Tibial nerve (tissue), 4 donors: ENCODE results near the gene CAT. TPM values are rescaled to one million over a fixed set of nuclear protein-coding genes. Genes with fewer than 3 reads are reported as not detected.

ENCODE experiments used
- DNase-seq, 2 donors: peaks; one replicate each; pipeline ENCODE4 v3.0.0-alpha.2; 2019; ENCODE audit warnings: low spot score in 2 of 2
- H3K27ac ChIP-seq, 4 donors: fragments of 200-600 bp; sonication (generic) in 3 of 4; one replicate each; pipeline ENCODE4 v1.5.1; 2017 to 2019; ENCODE audit warnings: mild to moderate bottlenecking in 1 of 4
- H3K27me3 ChIP-seq, 2 donors: fragments of 200-600 bp; sonication (generic) in 1 of 2; one replicate each; pipeline versions ENCODE4 v1.5.1 to v1.6.0; 2017 to 2019
- H3K36me3 ChIP-seq, 3 donors: fragments of 200-600 bp; sonication (generic); one replicate each; pipeline ENCODE4 v1.5.1; 2018 to 2019
- H3K4me1 ChIP-seq, 4 donors: fragments of 200-600 bp; sonication (generic) in 3 of 4; one replicate each; pipeline ENCODE4 v1.5.1; 2017 to 2019
- H3K4me3 ChIP-seq, 4 donors: fragments of 200-600 bp; sonication (generic) in 3 of 4; one replicate each; pipeline ENCODE4 v1.5.1; 2017 to 2019; ENCODE audit warnings: mild to moderate bottlenecking in 1 of 4, moderate library complexity in 1 of 4
- H3K9me3 ChIP-seq, 4 donors: fragments of 200-600 bp; sonication (generic) in 3 of 4; one replicate each; pipeline ENCODE4 v1.5.1; 2017 to 2019
- CTCF ChIP-seq, 5 experiments: fragments of 200-600 bp in 3 of 5; fragments of 450-650 bp in 2 of 5; sonication (generic) in 3 of 5; IDR thresholded peaks; one replicate each; pipeline ENCODE4 v1.5.1; 2016 to 2019; ENCODE audit warnings: antibody characterized with exemption in 5 of 5, mild to moderate bottlenecking in 3 of 5, moderate library complexity in 2 of 5
- EP300 ChIP-seq, 2 donors: sonication (generic); formaldehyde crosslinking; IDR thresholded peaks; one replicate each; pipeline ENCODE4 v1.6.1; 2017; ENCODE audit warnings: antibody characterized with exemption in 2 of 2, mild to moderate bottlenecking in 1 of 2
- POLR2A ChIP-seq, 2 donors: fragments of 450-650 bp; IDR thresholded peaks; one replicate each; pipeline ENCODE4 v1.6.1; 2017; ENCODE audit warnings: antibody characterized with exemption in 2 of 2, mild to moderate bottlenecking in 2 of 2, moderate library complexity in 2 of 2
- WGBS, 2 donors: methylation state at CpG; one replicate each; pipeline ENCODE4 v1.1.5; 2018; 5-methylcytosine and 5-hydroxymethylcytosine counted together
- total RNA-seq, 4 donors: library from RNA; depleted of rRNA; stranded (reverse); fragments of >200 nt; gene quantifications; one replicate each; pipeline ENCODE4 v1.1.0, GENCODE V29; 2016

Gene CAT
- total RNA-seq, 4 donors from 2014 or later, result 101 to 230 (median 147) TPM

DNA sequence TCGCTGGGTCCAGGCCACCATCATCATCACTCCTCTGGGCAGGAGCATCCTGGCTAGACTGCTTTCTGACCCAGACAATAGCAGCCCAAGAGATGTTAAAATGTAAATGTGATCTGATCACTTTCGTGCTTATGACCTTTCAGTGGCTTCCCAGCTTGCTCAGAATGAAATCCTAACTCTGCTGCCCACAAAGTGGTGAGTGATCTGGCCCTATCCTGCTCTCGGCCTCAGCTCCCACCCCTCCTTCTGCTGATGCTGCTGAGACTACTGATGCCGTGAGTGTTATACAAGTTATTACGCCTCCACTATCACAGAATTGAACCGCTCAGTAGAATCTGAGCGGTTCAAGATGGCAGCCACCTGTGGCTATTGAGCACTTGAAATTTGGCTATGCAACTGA is 48.7 kb downstream of the CAT start:
- no peak overlapping the region for H3K27ac ChIP-seq
- no peaks in the 10 kb centered on the region for H3K4me1 ChIP-seq
- WGBS, 2 donors, result 83 to 93% methylated on average over 7 of the region's 7 CpGs
- no peak overlapping the region for H3K4me3 ChIP-seq
- DNase-seq, result no peak
- TF ChIP-seq CTCF (IDR thresholded peaks at IDR 0.05) (no peak), EP300 (IDR thresholded peaks at IDR 0.05) (no peak), POLR2A (IDR thresholded peaks at IDR 0.05) (no peak)
- no peaks in the 10 kb centered on the region for H3K36me3 ChIP-seq
- H3K27me3 ChIP-seq, result no peaks in the 10 kb centered on the region
- no peaks in the 10 kb centered on the region for H3K9me3 ChIP-seq

GRCh38 chr11:34488855-34489557 is 50.3 kb downstream of the CAT start:
- Histone ChIP-seq H3K9me3 (no peaks in the 10 kb centered on the region), H3K36me3 (no peaks in the 10 kb centered on the region), H3K4me1 (peaks cover 0 to 7% (median 0%) of the 10 kb centered on the region in 4 donors), H3K27ac (no peak overlapping the region), H3K4me3 (no peak overlapping the region), H3K27me3 (no peaks in the 10 kb centered on the region)
- DNase-seq, result no peak
- no peak for TF ChIP-seq EP300 (IDR thresholded peaks at IDR 0.05)
- 91 to 92% methylated on average over 12 of the region's 12 CpGs for WGBS, 2 donors

GRCh38 chr11:34490304-34490703 is 51.6 kb downstream of the CAT start:
- no peaks in the 10 kb centered on the region for H3K27me3 ChIP-seq
- no peaks in the 10 kb centered on the region for H3K36me3 ChIP-seq
- no peak overlapping the region for H3K4me3 ChIP-seq
- peaks cover 0 to 7% (median 0%) of the 10 kb centered on the region in 4 donors for H3K4me1 ChIP-seq
- H3K27ac ChIP-seq, result no peak overlapping the region
- 72 to 75% methylated on average over 2 of the region's 2 CpGs for WGBS, 2 donors
- TF ChIP-seq POLR2A (IDR thresholded peaks at IDR 0.05) (no peak), EP300 (IDR thresholded peaks at IDR 0.05) (no peak), CTCF (IDR thresholded peaks at IDR 0.05) (no peak)
- no peaks in the 10 kb centered on the region for H3K9me3 ChIP-seq
- DNase-seq, result no peak

DNA sequence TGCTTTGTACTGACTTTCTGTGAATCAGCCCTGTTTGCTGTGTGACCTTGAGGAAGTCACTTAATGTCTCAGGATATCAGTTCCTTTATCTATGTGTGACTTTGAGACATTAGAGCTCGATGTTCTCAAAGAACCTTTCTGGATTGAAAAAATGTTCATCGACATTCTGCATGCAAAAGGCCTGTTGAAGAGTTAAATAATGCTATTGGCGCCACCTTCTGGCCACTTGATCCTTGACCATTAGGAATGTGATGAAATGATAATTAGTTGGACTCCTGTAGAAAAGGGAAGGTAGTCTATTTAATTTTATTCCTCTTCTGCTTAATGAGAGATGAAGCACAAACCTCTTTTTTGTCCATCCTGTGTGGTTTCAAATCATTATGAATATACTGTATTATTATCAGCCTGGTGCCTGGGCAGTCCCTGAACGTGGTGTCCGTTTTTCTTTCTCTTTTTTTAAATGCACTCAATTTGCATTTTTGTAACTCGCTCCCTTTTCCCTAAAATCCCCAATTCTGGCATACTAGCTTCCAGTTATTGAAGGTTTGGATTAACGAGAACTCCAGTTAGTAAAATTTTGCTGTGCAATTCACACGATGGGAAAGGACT is 54.2 kb downstream of the CAT start:
- WGBS, 2 donors, result 42% methylated on average over 8 of the region's 8 CpGs
- DNase-seq, result peak; percentile 68 to 91

DNA sequence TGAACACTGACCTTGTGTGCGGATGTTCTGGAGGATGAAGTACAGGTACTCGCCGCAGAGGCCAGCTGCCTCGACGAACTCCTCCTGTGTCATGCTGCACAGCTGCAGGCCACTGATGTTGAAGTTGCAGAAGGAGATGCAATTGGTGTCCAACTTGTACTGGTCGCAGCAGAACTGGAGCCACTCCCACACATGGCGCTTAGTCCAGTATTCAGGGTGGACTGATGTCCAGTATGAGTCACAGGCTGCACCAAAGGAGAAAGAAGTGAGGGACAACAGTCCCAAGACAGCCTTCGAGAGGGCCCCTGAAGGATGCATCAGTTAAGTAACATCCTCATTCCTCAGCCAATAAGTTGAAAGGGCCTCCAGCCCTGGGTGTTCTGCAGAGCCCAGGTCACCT is 54.7 kb downstream of the CAT start:
- 74 to 78% methylated on average over 8 of the region's 8 CpGs for WGBS, 2 donors
- no peak for DNase-seq
- no peak for TF ChIP-seq POLR2A (IDR thresholded peaks at IDR 0.05)
- no peaks in the 10 kb centered on the region for H3K36me3 ChIP-seq
- no peak overlapping the region for H3K27ac ChIP-seq
- no peak overlapping the region for H3K4me3 ChIP-seq
- no peaks in the 10 kb centered on the region for H3K9me3 ChIP-seq
- H3K4me1 ChIP-seq, result peaks cover 0 to 7% (median 0%) of the 10 kb centered on the region in 4 donors
- H3K27me3 ChIP-seq, result no peaks in the 10 kb centered on the region

More for the DNA sequence above, 54.2 kb downstream of the CAT start:
- TF ChIP-seq CTCF (IDR thresholded peaks at IDR 0.05) (peak; percentile 46 to 71 (median 56)), POLR2A (IDR thresholded peaks at IDR 0.05) (no peak)
- no peak overlapping the region for H3K27ac ChIP-seq
- H3K4me3 ChIP-seq, result no peak overlapping the region
- H3K36me3 ChIP-seq, result no peaks in the 10 kb centered on the region
- H3K9me3 ChIP-seq, result no peaks in the 10 kb centered on the region
- peaks cover 0 to 7% (median 0%) of the 10 kb centered on the region in 4 donors for H3K4me1 ChIP-seq
- no peaks in the 10 kb centered on the region for H3K27me3 ChIP-seq

DNA sequence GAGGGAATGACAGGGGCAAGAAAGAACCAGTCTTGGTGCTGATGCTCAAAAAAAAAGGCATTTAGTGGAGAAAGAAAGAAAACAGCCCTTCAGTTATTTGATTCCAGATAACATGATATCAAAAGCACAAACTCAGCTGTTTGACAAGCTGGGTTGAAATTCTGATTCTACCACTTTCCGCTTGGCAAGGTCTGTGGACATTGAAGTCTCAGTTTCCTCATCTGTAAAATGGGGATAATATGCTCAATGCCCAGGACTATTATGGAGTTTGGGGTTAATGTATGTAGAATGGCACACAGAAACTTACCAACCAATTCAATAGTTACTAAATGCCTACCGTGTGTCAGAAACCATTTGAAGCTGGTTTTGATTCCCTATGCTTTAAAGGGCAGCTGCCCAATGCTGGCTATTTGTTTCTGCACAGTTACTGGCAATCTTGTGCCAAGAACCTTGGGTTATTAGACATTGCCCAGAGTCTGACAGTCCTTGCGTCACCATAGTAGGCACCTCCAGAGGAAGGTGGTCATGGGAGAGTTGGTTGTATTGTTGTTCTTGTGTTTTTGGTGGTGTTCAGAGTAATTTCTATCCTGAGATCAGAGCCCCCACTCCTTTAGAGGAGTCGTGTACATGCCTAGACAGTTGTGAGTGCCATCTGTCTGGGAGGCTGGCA is 55.3 kb downstream of the CAT start:
- Histone ChIP-seq H3K36me3 (no peaks in the 10 kb centered on the region), H3K9me3 (no peaks in the 10 kb centered on the region), H3K27me3 (no peaks in the 10 kb centered on the region), H3K27ac (no peak overlapping the region), H3K4me3 (no peak overlapping the region), H3K4me1 (peaks cover 0 to 7% (median 0%) of the 10 kb centered on the region in 4 donors)
- TF ChIP-seq EP300 (IDR thresholded peaks at IDR 0.05), result no peak
- no peak for TF ChIP-seq POLR2A (IDR thresholded peaks at IDR 0.05)
- TF ChIP-seq CTCF (IDR thresholded peaks at IDR 0.05), result no peak
- 72 to 83% methylated on average over 4 of the region's 4 CpGs for WGBS, 2 donors
- no peak for DNase-seq
